HG03196 (cell line): Measurements from ENCODE around the gene RBBP6.
A peak's percentile ranks its signal among the peaks of the same experiment; 100 is the strongest.

Source experiments
- ATAC-seq: cut with Tn5 transposase; IDR thresholded peaks from one replicate; pipeline ENCODE4 v1.9.1; 2021; ENCODE audit not compliant: unreplicated experiment

RBBP6 gene

GRCh38 chr16:24522751-24523150 is 16.6 kb upstream of the RBBP6 start:
- ATAC-seq, result no peak

GRCh38 chr16:24523569-24523968 is 15.8 kb upstream of the RBBP6 start:
- no peak for ATAC-seq

- no peak for ATAC-seq
Observed at GRCh38 chr16:24524855-24525677, 14.3 kb upstream of the RBBP6 start.

- no peak for ATAC-seq
Observed at GRCh38 chr16:24525970-24526559, 13.3 kb upstream of the RBBP6 start.

- ATAC-seq, result no peak
Observed at GRCh38 chr16:24526701-24527495, 12.5 kb upstream of the RBBP6 start.

GRCh38 chr16:24531166-24531565 is 8.2 kb upstream of the RBBP6 start:
- ATAC-seq, result no peak

GRCh38 chr16:24534620-24535019 is 4.7 kb upstream of the RBBP6 start:
- no peak for ATAC-seq

- ATAC-seq, result no peak
Observed at GRCh38 chr16:24535827-24536226, 3.5 kb upstream of the RBBP6 start.

GRCh38 chr16:24536671-24537070 is 2.7 kb upstream of the RBBP6 start:
- no peak for ATAC-seq

- no peak for ATAC-seq
Observed at GRCh38 chr16:24537474-24538337, 1.7 kb upstream of the RBBP6 start.

GRCh38 chr16:24538756-24539294 is 541 bp upstream of the RBBP6 start:
- no peak for ATAC-seq

- ATAC-seq, result peak; percentile 29
Observed at GRCh38 chr16:24539850-24540601, 660 bp downstream of the RBBP6 start.

GRCh38 chr16:24540602-24541210 is 1.3 kb downstream of the RBBP6 start:
- ATAC-seq, result no peak

GRCh38 chr16:24541233-24541933 is 2.0 kb downstream of the RBBP6 start:
- ATAC-seq, result no peak

- ATAC-seq, result no peak
Observed at GRCh38 chr16:24543949-24544348, 4.6 kb downstream of the RBBP6 start.

GRCh38 chr16:24544640-24545039 is 5.3 kb downstream of the RBBP6 start:
- no peak for ATAC-seq

GRCh38 chr16:24550295-24550694 is 10.9 kb downstream of the RBBP6 start:
- ATAC-seq, result no peak

GRCh38 chr16:24552705-24553246 is 13.4 kb downstream of the RBBP6 start:
- no peak for ATAC-seq

GRCh38 chr16:24553983-24554382 is 14.6 kb downstream of the RBBP6 start:
- no peak for ATAC-seq
